Lower leg skin (tissue), 4 donors: ENCODE data around the gene LRIT1. TPM values are rescaled to one million over a fixed set of nuclear protein-coding genes. Genes with fewer than 3 reads are reported as not detected.

Source experiments
- DNase-seq, 2 donors: peaks; one replicate each; pipeline ENCODE4 v3.0.0-alpha.2; 2019; ENCODE audit warnings: low spot score in 2 of 2
- H3K4me3 ChIP-seq: fragments of 200-600 bp; sonication (generic); 2 replicates; pipeline ENCODE4 v1.5.1; 2017; ENCODE audit warnings: mild to moderate bottlenecking, low read depth; ENCODE audit not compliant: poor library complexity, severe bottlenecking
- POLR2A ChIP-seq, 2 donors: fragments of 450-650 bp; IDR thresholded peaks; one replicate each; pipeline ENCODE4 v1.6.1; 2016 to 2017; ENCODE audit warnings: antibody characterized with exemption in 2 of 2, mild to moderate bottlenecking in 1 of 2, moderate library complexity in 1 of 2
- WGBS, 2 donors: methylation state at CpG; one replicate each; pipeline ENCODE4 v1.1.5; 2018; 5-methylcytosine and 5-hydroxymethylcytosine counted together
- intact Hi-C: fragments of 100-400 bp; cut with DNase I; formaldehyde crosslinking; loops from one replicate; pipeline ENCODE4 v1.15.0; 2023; ENCODE audit warnings: low total_unique reads
- total RNA-seq, 4 donors: library from RNA; depleted of rRNA; stranded (reverse); fragments of >200 nt; gene quantifications; one replicate each; pipeline ENCODE4 v1.1.0, GENCODE V29; 2016
- TF ChIP-seq, protein P1 (sequence below), 3 donors: fragments of 450-650 bp; IDR thresholded peaks; one replicate each; pipeline ENCODE4 v1.5.1; 2016; ENCODE audit warnings: antibody characterized with exemption in 3 of 3, mild to moderate bottlenecking in 3 of 3, moderate library complexity in 2 of 3

LRIT1 gene
- total RNA-seq, 4 donors from 2014 or later: 0.19 TPM; not detected in 3

DNA sequence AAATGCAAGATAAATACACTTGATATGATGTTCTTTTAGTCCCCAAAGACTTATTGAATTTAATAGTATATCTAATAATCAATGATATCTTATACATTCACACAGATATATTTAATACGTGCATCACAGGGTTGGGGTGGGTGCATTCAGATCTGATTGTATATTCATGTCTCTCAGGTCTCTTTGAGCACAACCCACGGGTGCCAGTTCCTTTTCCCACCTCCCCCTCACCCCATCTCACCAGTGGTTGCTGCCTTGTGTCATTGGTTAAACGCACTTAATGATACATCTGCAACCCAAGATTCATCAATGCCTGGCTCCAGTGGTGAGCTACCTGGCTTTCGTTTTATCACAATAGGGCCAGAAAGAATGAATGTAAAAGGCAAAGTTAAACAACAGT, 6.2 kb downstream of the LRIT1 start:
- no peak for TF ChIP-seq POLR2A (IDR thresholded peaks at IDR 0.05)
- TF ChIP-seq, protein P1, sequence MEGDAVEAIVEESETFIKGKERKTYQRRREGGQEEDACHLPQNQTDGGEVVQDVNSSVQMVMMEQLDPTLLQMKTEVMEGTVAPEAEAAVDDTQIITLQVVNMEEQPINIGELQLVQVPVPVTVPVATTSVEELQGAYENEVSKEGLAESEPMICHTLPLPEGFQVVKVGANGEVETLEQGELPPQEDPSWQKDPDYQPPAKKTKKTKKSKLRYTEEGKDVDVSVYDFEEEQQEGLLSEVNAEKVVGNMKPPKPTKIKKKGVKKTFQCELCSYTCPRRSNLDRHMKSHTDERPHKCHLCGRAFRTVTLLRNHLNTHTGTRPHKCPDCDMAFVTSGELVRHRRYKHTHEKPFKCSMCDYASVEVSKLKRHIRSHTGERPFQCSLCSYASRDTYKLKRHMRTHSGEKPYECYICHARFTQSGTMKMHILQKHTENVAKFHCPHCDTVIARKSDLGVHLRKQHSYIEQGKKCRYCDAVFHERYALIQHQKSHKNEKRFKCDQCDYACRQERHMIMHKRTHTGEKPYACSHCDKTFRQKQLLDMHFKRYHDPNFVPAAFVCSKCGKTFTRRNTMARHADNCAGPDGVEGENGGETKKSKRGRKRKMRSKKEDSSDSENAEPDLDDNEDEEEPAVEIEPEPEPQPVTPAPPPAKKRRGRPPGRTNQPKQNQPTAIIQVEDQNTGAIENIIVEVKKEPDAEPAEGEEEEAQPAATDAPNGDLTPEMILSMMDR (IDR thresholded peaks at IDR 0.05): no peak

DNA sequence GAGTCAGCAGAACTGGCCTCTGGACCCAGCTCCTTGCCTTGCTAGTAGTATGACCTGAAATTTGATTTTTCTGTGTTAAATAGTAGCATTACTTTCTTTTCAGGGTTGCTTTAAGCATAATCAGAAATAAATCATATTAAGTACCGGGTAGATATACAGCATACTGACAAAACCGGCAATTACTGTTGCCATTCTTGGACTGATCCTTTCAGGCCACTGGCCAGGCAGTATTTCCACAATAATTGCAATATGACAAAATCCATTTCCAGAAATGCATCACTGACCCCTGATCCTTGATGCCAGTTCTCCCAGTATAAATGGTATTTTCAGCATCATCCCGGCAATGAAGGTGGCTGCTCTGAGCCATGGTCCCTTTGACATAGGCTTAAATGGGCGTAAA, 6.9 kb downstream of the LRIT1 start:
- DNase-seq: no peak
- intact Hi-C loops: no loop called here
- 91% methylated on average over 4 of the region's 4 CpGs for WGBS, 2 donors
- TF ChIP-seq, protein P1 (IDR thresholded peaks at IDR 0.05): no peak
- no peak for TF ChIP-seq POLR2A (IDR thresholded peaks at IDR 0.05)
- H3K4me3 ChIP-seq: no peak overlapping the region

More for the DNA sequence above, 6.2 kb downstream of the LRIT1 start:
- WGBS, 2 donors: 76 to 86% methylated on average over 4 of the region's 4 CpGs
- no peak for DNase-seq
- intact Hi-C loops: no loop called here
- H3K4me3 ChIP-seq: no peak overlapping the region

- WGBS, 2 donors: 76 to 92% methylated on average over 4 of the region's 4 CpGs
- DNase-seq: no peak
- H3K4me3 ChIP-seq: no peak overlapping the region
- TF ChIP-seq POLR2A (IDR thresholded peaks at IDR 0.05): no peak
- TF ChIP-seq, protein P1 (IDR thresholded peaks at IDR 0.05): no peak
- intact Hi-C loops: no loop called here
These were observed 7.4 kb downstream of the LRIT1 start for GRCh38 chr10:84233940-84234339.

DNA sequence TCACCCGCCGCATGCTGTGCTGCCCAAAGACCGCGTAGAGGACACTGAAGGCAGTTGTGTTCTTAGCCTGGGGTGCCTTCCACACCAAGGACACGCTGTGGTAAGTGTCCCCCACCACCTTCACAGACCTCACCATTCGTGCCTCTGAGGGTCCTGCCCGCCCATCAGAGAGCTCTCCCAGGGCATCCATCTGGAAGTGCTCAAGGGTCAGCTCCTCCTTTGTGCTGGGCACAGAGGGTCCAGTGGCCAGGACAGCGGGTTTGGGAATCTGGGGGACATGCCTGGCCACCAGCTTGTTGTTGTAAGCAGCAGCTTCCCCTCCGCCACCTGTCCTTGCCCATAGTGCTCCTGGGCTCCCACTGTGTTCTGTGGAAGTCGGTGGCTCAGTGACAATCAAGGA, 9.0 kb downstream of the LRIT1 start:
- H3K4me3 ChIP-seq: no peak overlapping the region
- WGBS, 2 donors: 87 to 90% methylated on average over 8 of the region's 10 CpGs
- TF ChIP-seq POLR2A (IDR thresholded peaks at IDR 0.05): no peak
- TF ChIP-seq, protein P1 (IDR thresholded peaks at IDR 0.05): no peak
- no peak for DNase-seq
- intact Hi-C loops: no loop called here

DNA sequence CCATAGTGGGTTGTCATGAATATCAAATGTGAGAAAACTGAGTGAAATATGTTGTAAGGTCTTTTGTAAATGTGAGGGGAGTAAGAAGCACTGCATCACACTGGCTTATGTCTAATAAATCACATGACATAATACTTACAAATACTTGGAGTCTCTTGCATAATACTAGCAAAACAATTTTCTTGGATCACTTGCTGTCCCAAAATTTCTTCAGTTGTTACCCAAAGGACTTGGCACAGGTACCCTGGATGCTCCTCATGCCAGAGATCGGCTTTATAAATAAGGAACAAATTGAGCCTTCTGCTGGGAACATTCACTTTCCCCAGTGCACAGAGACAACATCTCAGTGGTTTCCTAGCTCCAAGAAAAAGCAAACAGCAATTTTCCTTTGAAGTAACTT, 11.0 kb downstream of the LRIT1 start:
- TF ChIP-seq POLR2A (IDR thresholded peaks at IDR 0.05): no peak
- TF ChIP-seq, protein P1 (IDR thresholded peaks at IDR 0.05): no peak
- 35 to 44% methylated on average over 1 of the region's 1 CpG for WGBS, 2 donors
- H3K4me3 ChIP-seq: no peak overlapping the region
- peak in 1 of 2 donors; percentile 32 for DNase-seq
- intact Hi-C loops: no loop called here

GRCh38 chr10:84227810-84228209, 13.5 kb downstream of the LRIT1 start:
- 63 to 68% methylated on average over 4 of the region's 4 CpGs for WGBS, 2 donors
- TF ChIP-seq, protein P1 (IDR thresholded peaks at IDR 0.05): no peak
- no peak for TF ChIP-seq POLR2A (IDR thresholded peaks at IDR 0.05)
- H3K4me3 ChIP-seq: no peak overlapping the region
- intact Hi-C loops: no loop called here
- DNase-seq: no peak
